Smooth muscle cell of the coronary artery (primary cell): ENCODE data around the gene CDCA5. TPM values are rescaled to one million over a fixed set of nuclear protein-coding genes. Genes with fewer than 3 reads are reported as not detected.

Experiments used
- total RNA-seq: library from RNA; depleted of rRNA; stranded (reverse); fragments of >200 nt; gene quantifications from 2 replicates; pipeline ENCODE4 v1.2.3, GENCODE V29; 2014; ENCODE audit warnings: low replicate concordance

Gene CDCA5, protein sequence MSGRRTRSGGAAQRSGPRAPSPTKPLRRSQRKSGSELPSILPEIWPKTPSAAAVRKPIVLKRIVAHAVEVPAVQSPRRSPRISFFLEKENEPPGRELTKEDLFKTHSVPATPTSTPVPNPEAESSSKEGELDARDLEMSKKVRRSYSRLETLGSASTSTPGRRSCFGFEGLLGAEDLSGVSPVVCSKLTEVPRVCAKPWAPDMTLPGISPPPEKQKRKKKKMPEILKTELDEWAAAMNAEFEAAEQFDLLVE
- 0.35 and 2.2 TPM in 2 replicates for total RNA-seq

DNA sequence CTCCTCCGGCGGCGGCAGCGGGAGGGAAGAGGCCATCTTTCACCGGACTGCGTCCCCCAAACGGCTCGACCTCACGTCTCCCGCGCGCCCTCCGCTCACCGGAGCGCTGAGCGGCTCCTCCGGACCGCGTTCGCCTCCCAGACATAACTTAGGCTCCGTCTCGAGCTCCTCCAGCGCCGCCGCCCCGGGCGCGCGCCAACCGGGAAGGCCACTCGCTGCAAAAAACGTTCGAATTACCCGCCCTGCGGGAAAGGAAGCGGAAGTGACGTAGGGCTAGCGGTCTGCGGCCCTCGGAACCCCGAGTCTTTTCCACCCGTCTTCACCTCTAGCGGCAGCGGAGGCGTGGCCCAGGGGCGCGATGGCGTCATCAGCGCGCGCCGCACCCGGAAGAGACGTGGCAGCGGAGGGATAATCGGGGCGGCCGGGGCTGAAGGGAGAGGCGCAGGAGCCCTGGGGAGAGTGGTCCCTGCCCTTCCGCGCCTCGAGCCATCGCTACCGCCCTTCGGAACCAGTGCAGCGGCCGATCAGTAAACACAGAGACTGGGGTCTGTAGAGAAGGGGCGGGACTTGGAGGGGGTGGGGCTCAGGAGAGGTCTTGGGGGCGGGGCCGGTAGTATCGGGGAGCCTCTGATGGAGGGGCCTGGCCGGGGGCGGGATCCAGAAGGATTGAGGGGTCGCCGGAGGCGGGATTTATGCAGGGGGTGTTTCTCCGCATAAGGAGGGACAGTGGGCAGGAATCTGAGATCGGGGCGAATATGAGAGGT is at the start of gene CDCA5, which contains the start of gene ZFPL1:
Gene CDCA5, minus strand, starts transcription at position 207 of the 764 bp plus-strand sequence. Its CDS starts 62 bp downstream, at position 145.
Gene ZFPL1, plus strand, starts transcription at position 389 of the 764 bp plus-strand sequence. CDS start 477 bp downstream, outside the sequence.

DNA sequence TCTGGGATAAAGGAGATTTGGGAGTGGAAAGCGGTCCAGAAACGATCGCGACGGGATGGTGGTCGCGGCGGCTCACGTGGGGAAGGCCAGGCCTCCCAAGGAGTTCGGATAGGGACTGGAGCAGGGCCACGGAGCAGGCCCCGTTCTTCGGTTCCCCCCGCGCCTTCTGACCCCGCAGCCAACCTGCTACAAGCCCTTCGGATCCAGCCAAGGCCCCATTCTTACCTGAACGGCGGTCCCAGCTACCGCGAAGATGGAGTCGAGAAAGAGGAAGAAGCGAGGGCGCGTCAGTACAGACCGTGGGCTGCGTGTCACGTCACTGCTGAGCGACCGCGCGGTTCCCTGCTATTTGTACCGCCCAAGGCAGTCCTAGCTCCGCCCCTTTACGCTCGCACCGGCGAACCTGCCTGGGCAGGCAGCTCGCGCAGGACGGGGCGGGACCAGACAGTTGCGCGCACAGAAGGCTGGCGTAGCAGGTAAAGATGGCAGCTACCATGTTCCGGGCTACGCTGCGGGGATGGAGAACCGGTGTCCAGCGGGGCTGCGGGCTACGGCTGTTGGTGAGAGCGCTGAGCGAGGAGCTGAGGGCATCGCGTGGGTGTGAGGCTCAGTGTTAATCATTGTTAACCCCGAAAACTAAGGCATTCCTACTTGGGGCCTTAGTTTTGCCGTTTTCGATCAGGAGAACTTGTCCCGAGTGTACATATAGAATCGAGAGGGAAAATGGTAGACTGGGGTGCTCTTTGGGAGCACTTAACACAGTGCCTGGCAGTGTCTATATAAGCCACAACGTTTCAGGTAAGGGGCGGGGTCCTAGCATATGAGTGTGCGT is 38.2 kb upstream of the CDCA5 start, which contains the start of the genes FAU and MRPL49:
Gene FAU, minus strand, starts transcription at position 270 of the 832 bp plus-strand sequence. CDS start 321 bp downstream, outside the sequence.
Gene MRPL49, plus strand, starts transcription at position 457 of the 832 bp plus-strand sequence. Its CDS starts 26 bp downstream, at position 483.

DNA sequence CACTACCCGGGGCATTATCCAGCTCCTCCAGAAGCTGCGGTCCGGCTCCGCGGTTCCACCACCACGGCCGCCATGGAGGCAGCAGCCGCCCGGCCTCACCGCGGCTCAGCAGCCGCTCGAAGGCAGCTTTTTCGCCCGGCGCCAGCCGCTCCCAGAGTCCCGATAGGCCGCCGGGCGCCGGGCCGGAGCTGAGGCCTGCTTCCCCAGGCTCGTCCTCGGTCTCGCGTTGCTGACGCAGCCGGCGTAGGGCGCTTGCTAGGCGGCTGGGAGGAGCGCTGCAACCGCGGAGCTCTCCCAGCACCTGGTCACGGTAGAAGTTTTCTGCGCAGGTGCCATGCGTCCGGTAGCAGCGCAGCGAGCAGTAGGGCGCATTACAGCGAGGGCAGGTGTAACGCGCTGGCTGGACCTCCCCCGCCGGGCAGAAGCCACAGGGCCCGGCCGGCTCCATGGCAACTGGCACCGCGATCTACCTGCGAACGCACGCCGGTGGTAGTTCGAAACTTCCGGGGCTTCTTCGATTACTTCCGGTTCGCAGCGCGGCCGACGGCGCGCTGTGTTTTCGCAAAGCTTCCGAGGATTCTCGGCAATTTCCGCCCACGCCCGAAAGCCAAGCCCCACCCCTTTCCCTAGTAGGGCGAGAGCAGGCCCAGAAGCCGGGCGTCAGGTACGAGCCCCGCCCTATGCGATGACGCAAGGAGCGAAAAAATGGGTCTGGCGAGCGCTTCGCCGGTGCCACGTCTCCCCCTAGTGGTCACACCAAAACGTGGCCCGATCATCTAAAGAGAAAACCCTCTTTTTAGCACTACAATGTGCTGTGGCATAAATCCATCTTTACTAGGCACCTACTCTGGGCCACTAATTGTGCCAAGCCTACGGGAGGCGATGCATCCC is 33.6 kb upstream of the CDCA5 start, which contains the start of gene ZNHIT2:
Gene ZNHIT2, minus strand, starts transcription at position 496 of the 891 bp plus-strand sequence. Its CDS starts 48 bp downstream, at position 448.

DNA sequence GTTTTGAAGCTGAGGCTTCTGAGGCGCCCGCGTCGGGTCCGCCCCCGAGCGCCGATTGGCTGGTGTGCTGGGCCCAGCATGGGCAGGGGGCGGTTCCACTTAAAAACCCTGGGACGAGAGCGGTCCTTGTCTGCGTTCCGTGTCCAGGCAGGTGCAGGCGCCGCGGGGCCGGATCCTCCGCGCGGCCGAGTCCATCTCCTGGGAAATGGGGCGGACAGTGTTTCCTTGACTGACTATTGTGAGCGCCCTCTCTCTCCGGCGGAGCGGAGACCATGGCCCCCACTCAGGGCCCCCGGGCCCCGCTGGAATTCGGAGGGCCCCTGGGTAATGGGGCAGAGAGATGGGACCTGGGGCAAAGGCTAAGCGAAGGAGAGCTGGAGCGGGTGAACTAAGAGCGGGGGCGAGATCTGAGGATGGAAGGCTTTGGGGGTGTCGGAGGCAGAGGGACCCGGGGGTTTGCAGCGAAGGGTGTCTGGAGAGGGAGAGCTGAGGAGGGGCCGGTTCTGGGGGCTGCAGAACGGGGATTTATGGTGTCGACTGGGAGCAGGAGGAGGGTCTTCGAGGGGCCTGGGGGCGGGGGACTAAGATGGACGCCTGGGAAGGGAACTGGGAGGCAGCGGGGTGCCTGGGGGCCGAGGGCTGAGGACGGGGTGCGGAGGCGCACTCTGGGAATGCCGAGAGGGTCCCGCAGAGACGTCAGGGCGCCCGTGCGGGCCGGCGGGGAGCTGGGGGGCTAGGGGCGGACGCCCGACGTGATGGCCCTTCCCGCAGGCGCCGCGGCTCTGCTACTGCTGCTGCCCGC is 28.1 kb upstream of the CDCA5 start, which contains the start of gene TM7SF2:
Gene TM7SF2, plus strand, starts transcription at position 129 of the 802 bp plus-strand sequence. Its CDS starts 144 bp downstream, at position 273.

DNA sequence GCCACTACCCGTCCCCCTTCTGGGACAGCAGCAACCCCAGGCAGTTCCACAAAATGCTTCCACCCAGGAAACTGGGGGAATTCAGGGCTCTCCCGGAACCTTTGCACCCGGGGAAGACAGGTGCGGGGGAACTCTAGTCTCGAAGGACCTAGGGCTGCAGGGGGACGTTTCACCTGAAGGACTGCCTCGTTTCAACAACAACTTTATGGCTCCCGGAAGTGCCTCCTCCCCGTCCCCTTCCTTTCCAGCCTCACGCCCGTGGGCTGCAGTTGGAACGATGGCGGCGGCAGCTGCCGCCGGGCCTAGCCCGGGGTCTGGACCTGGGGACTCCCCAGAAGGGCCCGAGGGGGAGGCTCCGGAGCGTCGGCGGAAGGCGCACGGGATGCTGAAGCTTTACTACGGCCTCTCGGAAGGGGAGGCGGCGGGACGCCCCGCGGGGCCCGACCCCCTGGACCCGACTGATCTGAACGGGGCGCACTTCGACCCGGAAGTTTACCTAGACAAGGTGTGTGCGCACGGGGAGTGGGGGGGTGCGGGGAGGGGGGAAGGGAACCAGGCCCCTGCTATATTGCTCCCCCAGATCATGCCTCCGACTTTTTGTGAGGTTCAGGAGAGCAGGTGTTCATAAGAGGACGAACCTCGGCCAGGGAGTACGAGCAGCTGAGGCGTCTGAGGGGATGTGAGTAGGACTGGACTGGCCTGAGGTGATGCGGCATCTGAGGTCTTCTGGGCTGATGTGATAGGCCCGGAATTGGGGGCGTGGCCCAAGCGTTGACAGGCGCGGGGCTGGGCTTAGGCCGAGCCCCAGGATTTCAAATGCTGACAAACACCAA is 12.3 kb upstream of the CDCA5 start, which contains the start of gene VPS51:
Gene VPS51, plus strand, starts transcription at position 241 of the 833 bp plus-strand sequence. Its CDS starts 37 bp downstream, at position 278.

DNA sequence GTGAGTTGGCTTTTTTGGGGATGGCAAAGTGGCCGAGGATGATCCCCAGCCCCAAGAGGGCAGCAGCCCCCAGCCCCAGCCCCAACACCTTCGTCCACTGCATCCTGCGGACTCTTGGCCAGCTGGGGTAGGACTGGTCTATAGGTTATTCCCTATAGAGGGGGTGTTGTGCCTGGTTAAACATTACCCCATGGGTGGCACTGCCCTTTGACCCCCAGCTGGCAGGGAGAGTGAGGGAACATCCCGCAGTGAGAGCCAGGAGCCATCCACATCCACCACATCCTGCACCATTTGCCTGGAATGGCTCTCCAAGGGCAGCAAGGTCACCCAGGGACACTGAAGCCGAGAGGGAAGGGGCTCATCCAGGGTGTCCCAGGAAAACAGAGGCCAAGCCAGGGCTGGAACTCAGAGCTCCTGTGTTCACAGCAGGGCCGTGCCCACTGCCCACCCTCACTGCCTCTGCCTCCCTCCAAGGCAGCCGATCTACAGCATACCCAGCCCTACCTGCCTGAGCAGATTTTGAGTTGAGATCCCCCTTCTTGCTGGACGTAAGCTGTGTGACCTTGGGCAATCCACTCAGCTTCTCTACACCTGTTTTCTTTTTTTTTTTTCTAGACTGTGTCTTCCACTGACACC is 25.3 kb downstream of the CDCA5 start, which contains the start of gene NAALADL1:
Gene NAALADL1, minus strand, starts transcription at position 135 of the 636 bp plus-strand sequence. Its CDS starts 32 bp downstream, at position 103.

DNA sequence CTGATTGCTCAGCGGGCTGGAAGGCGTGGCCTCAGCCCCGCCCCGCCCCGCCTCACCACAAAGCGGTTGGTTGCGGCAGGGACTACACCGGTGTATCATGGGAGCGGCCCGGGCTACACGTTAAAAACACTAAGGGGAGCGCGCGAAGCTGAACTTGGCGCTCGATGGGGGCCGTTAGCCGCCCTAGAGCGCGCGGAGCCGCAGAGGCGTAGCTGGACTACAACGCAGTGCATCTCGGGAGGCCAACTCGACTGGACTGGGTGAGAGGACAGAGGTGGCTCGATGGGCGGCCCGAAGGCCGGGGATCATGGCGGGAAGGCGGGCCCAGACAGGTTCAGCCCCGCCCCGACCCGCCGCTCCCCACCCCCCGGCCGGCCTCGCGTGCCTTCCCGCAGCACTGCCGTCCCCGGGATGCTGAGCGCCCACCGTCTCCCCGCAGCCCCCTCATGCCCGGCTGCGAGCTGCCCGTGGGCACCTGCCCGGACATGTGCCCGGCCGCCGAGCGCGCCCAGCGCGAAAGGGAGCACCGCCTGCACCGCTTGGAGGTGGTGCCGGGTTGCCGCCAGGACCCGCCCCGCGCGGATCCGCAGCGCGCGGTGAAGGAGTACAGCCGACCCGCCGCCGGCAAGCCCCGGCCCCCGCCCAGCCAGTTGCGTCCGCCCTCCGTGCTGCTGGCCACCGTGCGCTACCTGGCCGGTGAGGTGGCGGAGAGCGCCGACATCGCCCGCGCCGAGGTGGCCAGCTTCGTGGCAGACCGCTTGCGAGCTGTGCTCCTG is 42.8 kb downstream of the CDCA5 start, which contains the start of gene SAC3D1:
Gene SAC3D1, plus strand, starts transcription at position 364 of the 776 bp plus-strand sequence. Its CDS starts 83 bp downstream, at position 447.

Other genes starting within 250 kb of the CDCA5 start
- gene CDC42BPG, start 239.4 kb downstream of the CDCA5 start, total RNA-seq: under 0.01 and 0.08 TPM in 2 replicates
- gene EHD1, start 205.4 kb downstream of the CDCA5 start, total RNA-seq: 71.9 and 97.1 TPM in 2 replicates
- gene ATG2A, start 166.8 kb downstream of the CDCA5 start, total RNA-seq: 5.6 and 9.2 TPM in 2 replicates
- 4.3 and 8.9 TPM in 2 replicates for gene PPP2R5B, start 159.4 kb downstream of the CDCA5 start, total RNA-seq
- gene GPHA2, start 148.1 kb downstream of the CDCA5 start, total RNA-seq: not detected in 2 replicates
- not detected in 2 replicates for gene MAJIN, start 111.9 kb downstream of the CDCA5 start, total RNA-seq
- gene BATF2, start 87.1 kb downstream of the CDCA5 start, total RNA-seq: 0.15 TPM in 1 of 2 replicates, not detected in the other
- 91.6 and 106 TPM in 2 replicates for gene ARL2, start 69.9 kb downstream of the CDCA5 start, total RNA-seq
- gene SNX15, start 56.6 kb downstream of the CDCA5 start, total RNA-seq: 5.9 TPM in 2 replicates
- gene SAC3D1, start 42.8 kb downstream of the CDCA5 start, total RNA-seq: 6.3 and 8.6 TPM in 2 replicates
- 13.1 and 25.5 TPM in 2 replicates for gene NAALADL1, start 25.5 kb downstream of the CDCA5 start, total RNA-seq
- gene ZFPL1, start 182 bp upstream of the CDCA5 start, total RNA-seq: 21.5 and 40.3 TPM in 2 replicates
- gene VPS51, start 12.2 kb upstream of the CDCA5 start, total RNA-seq: 215 and 350 TPM in 2 replicates
- 7.6 and 8.8 TPM in 2 replicates for gene TM7SF2, start 27.8 kb upstream of the CDCA5 start, total RNA-seq
- 3.0 and 7.5 TPM in 2 replicates for gene ZNHIT2, start 33.7 kb upstream of the CDCA5 start, total RNA-seq
- 499 and 518 TPM in 2 replicates for gene FAU, start 38.1 kb upstream of the CDCA5 start, total RNA-seq
- 25.4 and 41.2 TPM in 2 replicates for gene MRPL49, start 38.3 kb upstream of the CDCA5 start, total RNA-seq
- gene SYVN1, start 50.5 kb upstream of the CDCA5 start, total RNA-seq: 11.7 and 19.7 TPM in 2 replicates
- not detected in 2 replicates for gene SPDYC, start 86.2 kb upstream of the CDCA5 start, total RNA-seq
- gene CAPN1, start 97.9 kb upstream of the CDCA5 start, total RNA-seq: 49.4 and 94.9 TPM in 2 replicates
- 3.4 and 3.9 TPM in 2 replicates for gene POLA2, start 177.9 kb upstream of the CDCA5 start, total RNA-seq
- 8.5 and 17.2 TPM in 2 replicates for gene CDC42EP2, start 230.8 kb upstream of the CDCA5 start, total RNA-seq
- 19.4 and 27.6 TPM in 2 replicates for gene DPF2, start 249.8 kb upstream of the CDCA5 start, total RNA-seq